ENCODE data around the gene DDX39B.
"Not testable (repeated sequence)": the region's sequence is repeated elsewhere in the genome, so short reads cannot be mapped to it uniquely, and the experiment has no call there.

DDX39B gene

GRCh38 chr6:31541658-31542521 is at the start of gene DDX39B:
TSS of gene DDX39B (minus strand) at chr6:31542003. CDS start at chr6:31540532, 1,471 bp downstream.
- peak; percentile 96 for DNase-seq

GRCh38 chr6:31590691-31591090 is 48.9 kb upstream of the DDX39B start:
- not testable (repeated sequence) for DNase-seq

DNA sequence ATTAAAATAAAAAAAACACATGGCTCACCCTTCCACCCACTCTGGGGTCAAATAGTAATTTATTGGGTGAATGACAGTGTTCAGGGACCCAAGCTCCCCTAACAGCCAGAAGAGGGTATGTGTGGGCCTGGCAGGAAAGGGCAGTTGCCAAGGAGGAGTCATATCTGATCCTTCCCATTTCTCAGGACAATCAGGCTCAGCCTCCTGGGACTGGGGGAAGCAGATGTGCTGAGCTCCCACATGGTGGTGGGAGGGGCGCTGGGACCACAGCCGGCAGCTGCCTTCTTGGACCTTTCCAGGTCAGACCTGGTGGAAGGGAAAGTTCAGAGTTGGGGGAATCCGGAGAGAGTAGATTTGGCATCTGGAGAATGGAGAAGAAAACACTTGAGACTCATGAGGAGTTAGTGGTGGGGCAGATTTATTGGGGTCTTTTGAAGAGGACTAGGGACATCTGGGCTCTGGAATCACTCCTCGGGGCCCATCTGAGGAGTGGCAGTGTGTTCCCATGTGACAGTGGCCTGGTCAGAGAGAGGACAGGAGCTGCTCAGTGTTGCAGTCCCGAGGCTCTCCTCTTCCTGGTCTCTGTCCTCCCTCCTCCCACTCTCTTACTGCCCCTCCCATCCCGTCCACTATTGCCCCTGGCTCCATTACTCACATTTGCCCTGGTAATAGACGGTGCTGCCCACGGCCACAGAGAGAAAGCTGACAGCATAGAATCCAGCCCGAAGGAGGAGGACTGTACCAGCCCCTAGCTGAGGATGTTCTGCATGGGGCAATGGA is 47.3 kb upstream of the DDX39B start:
- DNase-seq: no peak

DNA sequence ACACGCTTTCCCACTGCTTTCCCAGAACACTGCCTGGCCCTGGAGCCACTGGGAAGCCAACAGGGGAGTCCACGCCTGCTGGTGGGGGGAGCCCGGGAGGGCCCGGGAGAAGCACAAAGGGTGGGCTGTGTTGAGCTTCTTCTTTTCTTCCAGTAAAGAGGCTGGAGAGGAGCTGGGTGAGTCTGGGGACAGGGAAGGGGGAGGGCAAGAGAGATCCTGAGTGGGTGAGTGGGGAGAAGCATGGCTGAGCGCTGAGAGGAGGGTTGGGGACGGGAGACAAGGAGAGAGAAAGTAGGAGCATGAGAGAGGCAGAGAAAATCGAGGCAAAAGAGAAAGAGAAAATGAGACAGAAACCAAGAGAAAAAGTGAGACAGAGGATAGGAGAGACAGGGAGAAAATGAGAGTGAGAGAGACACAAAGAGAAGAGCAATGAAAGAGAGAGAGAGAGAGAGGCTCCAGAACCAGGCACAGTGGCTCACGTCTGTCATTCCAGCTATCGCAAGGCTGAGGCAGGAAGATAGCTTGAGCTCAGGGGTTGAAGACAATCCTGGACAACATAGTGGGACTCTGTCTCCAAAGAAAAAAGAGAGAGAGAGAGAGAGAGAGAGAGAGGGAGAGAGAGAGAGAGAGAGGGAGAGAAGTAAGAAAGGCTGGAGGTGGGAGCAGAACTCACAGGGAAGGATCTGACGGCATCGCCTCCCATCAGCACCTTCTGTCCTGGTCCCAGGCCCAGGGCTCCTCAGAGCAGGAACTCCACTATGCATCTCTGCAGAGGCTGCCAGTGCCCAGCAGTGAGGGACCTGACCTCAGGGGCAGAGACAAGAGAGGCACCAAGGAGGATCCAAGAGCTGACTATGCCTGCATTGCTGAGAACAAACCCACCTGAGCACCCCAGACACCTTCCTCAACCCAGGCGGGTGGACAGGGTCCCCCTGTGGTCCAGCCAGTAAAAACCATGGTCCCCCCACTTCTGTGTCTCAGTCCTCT is 46.3 kb upstream of the DDX39B start:
- no peak for DNase-seq

- DNase-seq: no peak
These were observed 44.9 kb upstream of the DDX39B start for GRCh38 chr6:31586599-31587281.

GRCh38 chr6:31586008-31586407 is 44.2 kb upstream of the DDX39B start, which contains the start of gene LST1:
TSS of gene LST1 (plus strand) at chr6:31586277. CDS start at chr6:31587300, 1,023 bp downstream.
- no peak for DNase-seq

- no peak for DNase-seq
These were observed 43.7 kb upstream of the DDX39B start for GRCh38 chr6:31585491-31585890.

- DNase-seq: no peak
These were observed 40.4 kb upstream of the DDX39B start, which contains the start of gene LTB for GRCh38 chr6:31582230-31582643. TSS of gene LTB (minus strand) at chr6:31582424. CDS start at chr6:31582417, 7 bp downstream.

DNA sequence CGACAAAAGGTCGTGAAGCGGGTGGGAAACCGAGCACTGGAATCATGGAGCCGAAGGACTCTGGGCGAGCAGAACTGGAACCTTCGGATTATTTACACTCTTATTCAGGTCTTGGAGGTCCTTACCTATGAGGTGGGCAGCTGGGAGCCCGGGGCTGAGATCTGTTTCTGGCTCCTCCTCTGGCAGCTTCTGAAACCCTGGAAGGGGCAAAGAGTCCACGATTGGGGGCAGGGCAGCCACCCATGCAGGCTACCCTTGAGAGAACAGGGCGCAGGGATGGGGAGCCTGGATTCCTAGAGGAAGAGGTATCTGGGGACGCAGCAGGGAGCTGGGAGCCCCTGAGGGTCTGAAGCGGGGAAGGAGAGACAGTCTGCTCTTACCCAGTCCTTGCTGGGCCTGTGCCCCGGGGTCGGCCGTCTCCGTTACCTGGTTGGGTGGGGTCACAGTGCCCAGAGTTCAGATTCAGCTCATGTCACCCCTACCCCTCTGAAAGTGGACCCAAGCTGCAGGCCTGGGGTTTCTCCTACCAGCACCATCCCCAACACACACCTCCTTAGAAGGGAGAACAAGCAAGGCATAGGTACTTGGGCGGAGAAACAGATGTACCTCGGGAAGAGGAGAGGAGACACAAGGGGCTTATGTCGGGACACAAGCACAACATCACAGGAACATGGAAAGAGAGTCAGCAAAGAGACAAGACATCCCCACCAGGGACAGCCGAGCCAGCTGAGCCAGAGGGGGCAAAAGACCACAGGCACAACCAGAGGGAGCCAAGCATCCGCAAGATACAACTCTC is 39.8 kb upstream of the DDX39B start:
- DNase-seq: no peak

- peak; percentile 16 for DNase-seq
These were observed 39.1 kb upstream of the DDX39B start for GRCh38 chr6:31580807-31581433.

GRCh38 chr6:31580438-31580740 is 38.6 kb upstream of the DDX39B start:
- DNase-seq: no peak

GRCh38 chr6:31579546-31580437 is 38.0 kb upstream of the DDX39B start:
- DNase-seq: no peak

DNA sequence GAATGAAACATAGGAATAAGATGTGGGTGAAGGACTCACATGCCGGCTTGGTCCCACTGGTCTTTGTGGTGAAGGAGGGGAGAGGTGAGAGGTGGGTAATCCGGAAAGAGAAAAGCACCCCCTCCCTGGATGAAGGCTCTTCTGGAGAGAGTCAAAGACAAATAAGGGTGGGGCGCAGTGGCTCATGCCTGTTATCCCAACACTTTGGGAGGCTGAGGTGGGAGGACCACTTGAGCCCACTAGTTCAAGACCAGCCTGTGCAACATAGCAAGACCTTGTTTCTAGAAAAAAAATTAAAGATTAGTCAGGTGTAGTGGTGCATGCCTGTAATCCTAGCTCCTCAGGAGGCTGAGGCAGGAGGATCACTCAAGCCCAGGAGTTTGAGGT is 37.3 kb upstream of the DDX39B start:
- no peak for DNase-seq

- DNase-seq: no peak
These were observed 36.6 kb upstream of the DDX39B start for GRCh38 chr6:31578184-31579118.

GRCh38 chr6:31577579-31577966 is 35.8 kb upstream of the DDX39B start:
- DNase-seq: no peak

- no peak for DNase-seq
These were observed 35.2 kb upstream of the DDX39B start for GRCh38 chr6:31576897-31577578.

DNA sequence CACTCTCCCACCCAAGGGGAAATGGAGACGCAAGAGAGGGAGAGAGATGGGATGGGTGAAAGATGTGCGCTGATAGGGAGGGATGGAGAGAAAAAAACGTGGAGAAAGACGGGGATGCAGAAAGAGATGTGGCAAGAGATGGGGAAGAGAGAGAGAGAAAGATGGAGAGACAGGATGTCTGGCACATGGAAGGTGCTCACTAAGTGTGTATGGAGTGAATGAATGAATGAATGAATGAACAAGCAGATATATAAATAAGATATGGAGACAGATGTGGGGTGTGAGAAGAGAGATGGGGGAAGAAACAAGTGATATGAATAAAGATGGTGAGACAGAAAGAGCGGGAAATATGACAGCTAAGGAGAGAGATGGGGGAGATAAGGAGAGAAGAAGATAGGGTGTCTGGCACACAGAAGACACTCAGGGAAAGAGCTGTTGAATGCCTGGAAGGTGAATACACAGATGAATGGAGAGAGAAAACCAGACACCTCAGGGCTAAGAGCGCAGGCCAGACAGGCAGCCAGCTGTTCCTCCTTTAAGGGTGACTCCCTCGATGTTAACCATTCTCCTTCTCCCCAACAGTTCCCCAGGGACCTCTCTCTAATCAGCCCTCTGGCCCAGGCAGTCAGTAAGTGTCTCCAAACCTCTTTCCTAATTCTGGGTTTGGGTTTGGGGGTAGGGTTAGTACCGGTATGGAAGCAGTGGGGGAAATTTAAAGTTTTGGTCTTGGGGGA is 34.3 kb upstream of the DDX39B start:
- DNase-seq: no peak

Measured in NCI-H2029 treated with DMSO at 0.1 percent for 48 hours (cell line).